ENCODE results near the gene SLU7.

- no peak for TF ChIP-seq CTCF (IDR thresholded peaks at IDR 0.05)
- no peak for TF ChIP-seq POLR2A (IDR thresholded peaks at IDR 0.05)
These were observed 33.4 kb downstream of the SLU7 start for GRCh38 chr5:160385496-160385895.
